HG03457 (cell line): ENCODE measurements around the gene NTHL1.
"Not testable (repeated sequence)": the region's sequence is repeated elsewhere in the genome, so short reads cannot be mapped to it uniquely, and the experiment has no call there.

Source experiments
- ATAC-seq: cut with Tn5 transposase; IDR thresholded peaks from one replicate; pipeline ENCODE4 v1.9.1; 2021; ENCODE audit warnings: moderate number of reproducible peaks; ENCODE audit not compliant: unreplicated experiment

NTHL1 gene

GRCh38 chr16:2011726-2012125 is 35.9 kb downstream of the NTHL1 start:
- ATAC-seq = not testable (repeated sequence)

DNA sequence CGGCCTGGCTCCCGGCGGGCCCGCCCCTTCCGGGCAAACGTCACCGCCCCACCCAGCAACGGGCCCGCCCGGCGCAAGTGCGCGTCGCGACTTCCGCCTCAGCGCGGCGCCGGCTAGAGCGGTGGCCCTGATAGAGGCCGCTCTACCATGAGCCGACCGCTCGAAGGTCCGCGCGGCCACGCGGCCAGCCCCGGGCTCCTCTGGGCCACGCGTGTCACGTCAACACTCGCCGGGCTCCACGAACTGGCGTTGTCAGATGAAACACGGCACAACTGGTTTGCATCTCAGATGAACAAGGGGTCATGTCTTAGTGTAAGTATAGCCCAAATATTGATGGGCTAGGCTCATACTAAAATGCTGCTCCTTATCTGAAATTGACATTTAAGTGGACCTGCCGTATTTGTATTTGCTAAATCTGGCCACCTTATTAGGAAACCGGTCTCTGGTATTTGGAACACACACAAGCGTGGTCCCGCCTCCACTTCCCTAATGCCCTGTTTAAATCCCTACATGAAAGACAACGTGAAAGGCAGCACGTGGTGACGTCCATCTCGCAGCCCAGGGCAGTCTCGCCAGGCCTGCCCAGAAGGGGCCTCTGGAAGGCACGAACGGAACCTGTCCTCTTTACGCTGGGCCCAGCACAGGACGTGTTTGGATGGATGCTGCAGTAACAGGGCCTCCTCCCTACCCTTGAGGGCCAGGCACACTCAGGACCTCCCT is 37.7 kb downstream of the NTHL1 start, which contains the start of gene ZNF598:
TSS of gene ZNF598 (minus strand) at position 31 of the 720 bp plus-strand sequence.
- ATAC-seq = peak; percentile 60

DNA sequence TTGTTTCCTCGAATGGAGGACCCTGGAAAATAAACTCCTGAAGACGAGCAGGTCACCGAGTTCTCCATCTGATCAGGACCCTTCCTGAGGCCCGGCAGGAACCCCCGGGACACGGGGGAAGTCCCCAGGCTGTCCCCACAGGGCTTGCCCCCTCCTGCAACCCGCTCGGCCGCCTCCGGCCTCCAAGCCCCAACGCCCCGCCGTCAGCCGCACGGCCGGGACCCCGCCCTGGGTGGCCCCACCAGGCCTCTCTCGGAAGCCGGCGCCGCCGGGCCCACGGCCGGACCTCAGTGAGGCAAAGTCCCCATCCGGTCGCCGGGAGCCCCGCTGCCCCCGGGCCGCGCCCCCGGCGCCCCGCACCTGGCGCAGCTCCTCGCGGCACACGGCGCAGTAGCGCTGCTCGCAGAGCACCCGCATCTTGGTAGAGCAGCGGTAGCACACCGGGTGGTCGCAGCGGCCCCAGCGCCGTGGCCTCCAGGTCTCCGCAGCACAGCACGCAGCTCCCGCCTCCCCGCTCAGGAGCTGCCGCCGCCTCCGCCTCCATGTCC is 38.4 kb downstream of the NTHL1 start:
- ATAC-seq = peak; percentile 31

GRCh38 chr16:2008631-2009163 is 38.9 kb downstream of the NTHL1 start:
- ATAC-seq = no peak

GRCh38 chr16:2008009-2008526 is 39.6 kb downstream of the NTHL1 start:
- ATAC-seq = no peak

DNA sequence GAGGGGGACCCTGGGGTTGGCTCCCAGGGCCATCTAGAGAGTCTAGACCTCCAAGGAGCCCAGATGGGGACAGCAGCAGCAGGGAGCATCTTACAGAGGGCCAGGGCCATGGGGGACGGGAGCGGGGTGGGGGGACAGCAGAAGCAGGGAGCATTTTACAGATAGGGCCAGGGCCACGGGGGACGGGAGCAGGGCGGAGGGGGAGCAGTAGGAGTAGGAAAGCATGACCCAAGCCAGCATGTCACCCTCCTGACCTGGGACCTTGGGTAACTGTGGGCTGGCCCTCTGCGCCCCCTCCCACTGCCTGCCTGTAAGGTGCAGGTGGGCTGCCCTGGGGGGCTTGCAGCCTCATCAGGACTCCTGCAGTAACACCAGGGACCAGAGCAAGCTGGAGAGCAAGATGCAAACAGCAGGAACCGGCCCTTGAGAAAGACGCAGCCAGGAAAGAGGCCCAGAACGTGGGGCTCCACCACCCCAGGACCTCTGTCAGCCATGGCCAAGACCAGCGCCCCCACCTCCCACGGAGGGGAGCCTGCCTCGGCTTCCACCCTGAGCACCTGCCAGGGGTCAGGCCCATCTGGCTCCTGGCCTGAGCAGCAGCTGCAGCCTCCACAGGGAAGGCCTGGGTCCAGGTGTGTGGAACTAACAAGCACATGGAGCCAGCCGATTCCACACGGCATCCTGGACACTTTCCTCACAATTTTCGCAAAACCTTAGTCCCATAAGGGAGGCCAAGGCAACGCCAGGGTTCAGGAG is 40.4 kb downstream of the NTHL1 start:
- ATAC-seq = no peak

DNA sequence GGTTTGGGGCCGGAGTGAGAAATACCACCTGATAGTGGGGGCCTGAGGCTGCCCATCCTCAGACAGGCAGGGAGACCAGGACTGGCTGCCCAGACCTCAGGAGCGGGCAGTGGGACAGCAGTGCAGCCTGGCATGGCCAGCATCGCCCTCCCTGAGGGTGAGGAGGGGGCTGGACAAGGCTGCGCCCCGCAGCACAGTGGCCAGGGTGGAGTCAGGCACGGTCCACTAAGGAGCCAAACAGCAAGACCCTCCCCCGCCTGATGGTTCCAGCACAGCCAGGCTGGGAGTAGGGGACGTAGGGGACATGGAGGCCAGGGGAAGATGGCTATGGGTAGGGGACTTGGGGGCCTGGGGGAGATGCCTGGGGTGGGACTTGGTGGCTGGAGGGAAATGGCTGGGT is 41.3 kb downstream of the NTHL1 start:
- ATAC-seq = no peak

GRCh38 chr16:2005646-2006045 is 42.0 kb downstream of the NTHL1 start:
- no peak for ATAC-seq

DNA sequence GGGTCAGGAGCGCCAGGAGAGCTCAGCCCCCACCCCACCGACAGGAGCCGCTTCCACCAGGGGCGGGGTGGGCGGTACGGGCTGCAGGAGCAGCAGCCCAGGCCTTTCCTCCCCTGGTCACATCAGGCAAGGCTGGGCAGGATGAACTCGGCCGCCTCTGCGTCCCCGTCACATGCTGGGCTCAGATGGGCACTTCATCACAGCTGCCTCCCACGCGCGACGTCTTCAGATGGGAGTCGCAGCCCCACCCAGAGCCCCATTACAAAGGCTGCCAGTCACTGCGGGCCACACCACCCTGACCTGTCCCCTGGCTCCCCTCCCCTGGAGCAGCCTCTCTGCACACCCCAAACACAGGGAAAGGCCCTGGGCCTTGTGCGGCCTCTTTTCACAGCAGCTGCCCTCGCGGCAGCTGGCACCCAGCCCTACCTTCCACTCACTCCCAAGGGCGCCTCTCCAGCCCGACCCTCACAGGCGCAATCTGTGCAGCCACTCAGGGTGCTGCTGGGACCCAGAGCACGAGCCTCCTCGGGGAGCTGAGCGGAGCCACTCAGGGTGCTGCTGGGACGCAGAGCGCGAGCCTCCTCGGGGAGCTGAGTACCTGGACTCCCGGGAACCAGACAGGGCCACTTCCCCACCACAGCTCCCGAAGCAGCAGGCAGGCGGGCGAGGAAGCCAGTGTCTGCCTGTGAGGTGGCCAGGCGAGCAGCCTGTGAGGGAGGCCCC is 42.7 kb downstream of the NTHL1 start:
- ATAC-seq = no peak

GRCh38 chr16:2003827-2004641 is 43.6 kb downstream of the NTHL1 start:
- no peak for ATAC-seq

GRCh38 chr16:2003231-2003826 is 44.3 kb downstream of the NTHL1 start:
- no peak for ATAC-seq

DNA sequence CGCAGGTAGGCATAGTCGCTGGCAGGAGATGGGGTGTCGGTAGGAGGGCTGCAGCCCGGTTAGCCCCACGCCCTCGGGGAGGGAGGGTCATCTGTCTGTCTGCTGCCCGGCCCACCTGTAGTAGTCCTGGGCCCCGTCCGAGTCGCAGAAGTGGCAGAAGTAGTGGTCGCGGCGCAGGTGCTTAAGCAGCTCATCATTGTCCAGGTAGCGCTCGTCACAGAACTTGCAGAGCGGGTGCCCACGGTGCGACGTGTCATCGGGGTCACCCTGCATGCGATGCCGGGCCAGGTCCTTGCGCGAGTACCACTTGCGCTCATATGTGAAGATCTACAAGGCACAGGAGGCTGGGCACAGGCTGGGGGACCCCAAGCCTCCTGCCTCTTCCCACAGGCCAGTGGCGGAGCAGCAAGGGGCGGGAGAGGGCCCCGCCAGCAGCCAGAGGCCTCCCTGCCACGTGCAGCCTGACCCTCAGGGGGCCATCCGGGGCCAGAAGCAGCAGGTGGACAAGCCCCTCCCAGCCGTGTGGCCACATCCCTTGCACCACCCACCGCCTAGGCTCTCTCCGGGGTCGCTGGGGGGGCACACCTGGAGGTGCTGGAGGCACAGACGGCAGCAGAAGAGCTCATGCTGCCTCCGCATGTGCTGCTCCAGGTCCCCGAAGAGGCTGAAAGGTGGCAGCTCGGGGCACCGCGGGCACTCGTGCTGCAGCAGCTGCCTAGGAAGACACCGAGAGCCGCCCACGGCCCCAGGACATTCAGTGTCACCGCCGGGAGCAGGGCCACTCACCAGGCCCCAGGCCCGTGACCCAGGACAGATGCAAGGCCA is 45.0 kb downstream of the NTHL1 start:
- no peak for ATAC-seq

- ATAC-seq = no peak
These were observed 45.9 kb downstream of the NTHL1 start for GRCh38 chr16:2001456-2002355.

DNA sequence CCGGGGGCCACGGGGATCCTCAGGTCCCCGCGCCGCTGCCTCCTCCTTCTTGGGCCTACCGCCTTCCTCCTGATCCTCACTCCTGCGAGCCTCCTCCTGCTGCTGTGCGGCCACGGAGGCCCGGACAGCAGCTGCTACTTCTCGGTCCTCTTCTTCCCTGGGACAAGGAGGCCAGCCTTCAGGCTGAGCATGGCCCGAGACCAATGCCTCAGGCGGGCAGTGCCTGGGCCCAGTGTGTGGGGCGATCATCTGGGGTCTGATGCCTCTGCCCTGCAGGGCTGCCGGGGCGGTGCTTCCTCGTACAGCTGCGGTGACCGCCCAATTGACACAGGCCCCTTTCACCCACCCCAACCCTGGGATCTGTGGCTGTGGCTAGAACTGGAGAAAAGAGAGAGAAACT is 46.6 kb downstream of the NTHL1 start:
- no peak for ATAC-seq

GRCh38 chr16:1999866-2000514 is 47.6 kb downstream of the NTHL1 start:
- no peak for ATAC-seq

DNA sequence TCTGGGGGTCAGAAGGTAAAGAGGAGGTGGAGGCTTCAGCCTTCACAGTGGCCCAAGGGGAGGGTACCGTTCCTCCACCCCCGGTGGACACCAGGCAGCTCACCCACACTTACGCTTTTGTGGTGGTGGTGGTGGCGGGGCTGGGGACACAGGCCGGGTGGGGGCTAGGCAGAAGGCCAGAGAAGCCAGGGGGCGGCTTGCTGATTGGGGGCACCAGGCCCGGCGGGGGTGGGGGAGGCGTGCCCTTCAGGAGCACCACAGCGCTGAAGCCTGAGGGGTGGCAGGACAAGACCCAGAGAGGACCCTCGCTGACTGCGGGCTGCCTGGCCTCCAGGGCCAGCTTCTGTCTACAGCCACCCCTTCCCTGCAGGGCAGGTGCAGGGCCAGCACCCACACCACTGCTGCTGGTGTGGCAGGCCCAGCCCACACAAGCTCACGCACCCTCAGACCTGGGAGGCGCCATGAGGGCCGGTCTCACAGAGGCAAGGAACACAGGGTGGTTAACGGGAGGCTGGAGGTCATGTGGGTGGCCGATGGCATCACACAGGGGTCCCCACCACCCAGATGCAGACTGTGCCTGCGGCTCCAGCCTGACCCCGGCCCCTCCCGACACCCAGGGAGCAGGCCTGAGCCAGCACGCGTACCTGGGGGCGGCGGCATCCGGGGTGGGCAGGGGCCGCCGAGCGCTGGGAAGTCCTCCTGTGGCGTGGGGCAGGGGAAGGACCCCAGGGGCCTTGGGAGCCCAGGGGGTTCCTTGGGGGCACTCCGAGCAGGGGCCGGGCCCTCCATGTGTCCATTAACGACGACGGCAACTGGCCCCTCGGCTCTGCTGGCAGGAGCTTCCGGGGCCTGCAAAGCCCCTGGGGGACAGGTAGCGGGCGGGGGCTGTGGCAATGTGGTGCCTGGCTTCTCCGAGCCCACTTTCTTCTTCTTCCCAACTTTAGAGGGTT is 48.5 kb downstream of the NTHL1 start:
- ATAC-seq = no peak
